Endothelial cell of umbilical vein (primary cell): ENCODE data around the gene SLC5A10. TPM values are rescaled to one million over a fixed set of nuclear protein-coding genes. Genes with fewer than 3 reads are reported as not detected.

Experiments used
- BruUV-seq: library from RNA; stranded (reverse); fragments of 400-500 nt; replicated peaks from 2 replicates; lab custom pipeline; 2021; lab: Mats Ljungman, UMichigan
- CTCF ChIA-PET: fragments of 300-600, 350-600 bp; sonication (Branson Sonifier 250); formaldehyde crosslinking; loops from one replicate; lab custom pipeline; 2021; ENCODE audit warnings: antibody characterized with exemption, inconsistent platforms; lab: Charles Lee
- POLR2A ChIA-PET: fragments of 300-600, 350-600 bp; sonication (Branson Sonifier 250); formaldehyde crosslinking; loops from one replicate; lab custom pipeline; 2021; ENCODE audit warnings: antibody characterized with exemption, inconsistent platforms; lab: Charles Lee
- DNase-seq: peaks from one replicate; pipeline ENCODE4 v3.0.0-alpha.2; 2011; ENCODE audit warnings: low read depth, low spot score
- FAIRE-seq: peaks from 2 replicates; lab custom pipeline; 2011; peaks lifted over from hg19 to GRCh38; lab: Jason Lieb, UNC
- H2AFZ ChIP-seq: 2 replicates; pipeline ENCODE4 v1.6.0; 2012; ENCODE audit warnings: low read depth, low read length, control low read depth, inconsistent platforms
- H3K27ac ChIP-seq: 2 replicates; pipeline ENCODE4 v1.5.1; 2011; ENCODE audit warnings: low read depth, mild to moderate bottlenecking, control low read depth, low read length, moderate library complexity; ENCODE audit not compliant: insufficient read depth
- H3K27me3 ChIP-seq, 2 experiments: 2 replicates each; pipeline versions ENCODE4 v1.6.0 to v1.6.1; 2011; ENCODE audit warnings: low read length in 2 of 2, mixed read lengths in 1 of 2; ENCODE audit not compliant: control insufficient read depth in 2 of 2, insufficient read depth in 2 of 2
- H3K36me3 ChIP-seq, 2 experiments: 2 replicates in 1 of 2; 3 replicates in 1 of 2; pipeline ENCODE4 v1.5.1; 2011; ENCODE audit warnings: low read length in 2 of 2, mild to moderate bottlenecking in 1 of 2, moderate library complexity in 1 of 2; ENCODE audit not compliant: control insufficient read depth in 2 of 2, insufficient read depth in 2 of 2; ENCODE audit errors: extremely low read depth in 1 of 2
- H3K4me1 ChIP-seq: 3 replicates; pipeline ENCODE4 v1.5.1; 2011; ENCODE audit warnings: mild to moderate bottlenecking, low read length; ENCODE audit not compliant: control insufficient read depth, insufficient read depth; ENCODE audit errors: extremely low read depth
- H3K4me2 ChIP-seq: 2 replicates; pipeline ENCODE4 v1.6.1; 2011; ENCODE audit warnings: low read length, control low read depth, mixed read lengths; ENCODE audit not compliant: insufficient read depth
- H3K4me3 ChIP-seq, 3 experiments: fragments of 200-600 bp in 1 of 3; sonication (generic), shearing (Covaris generic) in 1 of 3; replicated peaks in 1 of 3; 2 replicates each; pipeline ENCODE4 v1.5.1; 2011 to 2016; ENCODE audit warnings: control low read depth in 3 of 3, low read length in 3 of 3, mild to moderate bottlenecking in 2 of 3, inconsistent platforms in 1 of 3, low read depth in 1 of 3, moderate library complexity in 1 of 3; ENCODE audit not compliant: insufficient read depth in 1 of 3
- H3K79me2 ChIP-seq: 2 replicates; pipeline ENCODE4 v1.6.0; 2012; ENCODE audit warnings: low read length, inconsistent platforms; ENCODE audit not compliant: control insufficient read depth, insufficient read depth
- H3K9ac ChIP-seq: replicated peaks from 2 replicates; pipeline ENCODE3; 2011; ENCODE audit warnings: low read length, control low read depth; ENCODE audit not compliant: insufficient read depth; ENCODE audit errors: extremely low read depth
- H3K9me1 ChIP-seq: replicated peaks from 3 replicates; pipeline ENCODE4 v1.6.0; 2011; ENCODE audit warnings: mild to moderate bottlenecking, low read length; ENCODE audit not compliant: control insufficient read depth, insufficient read depth; ENCODE audit errors: extremely low read depth
- H3K9me3 ChIP-seq: replicated peaks from 2 replicates; pipeline ENCODE4 v1.5.1; 2012; ENCODE audit warnings: low read length, inconsistent platforms; ENCODE audit not compliant: control insufficient read depth, insufficient read depth
- H4K20me1 ChIP-seq: replicated peaks from 2 replicates; pipeline ENCODE3; 2011; ENCODE audit warnings: mild to moderate bottlenecking, low read length; ENCODE audit not compliant: control insufficient read depth, insufficient read depth; ENCODE audit errors: extremely low read depth
- FOS ChIP-seq: IDR thresholded peaks from 2 replicates; pipeline ENCODE4 v1.6.1; 2011; ENCODE audit warnings: mild to moderate bottlenecking, low read length, moderate library complexity, borderline replicate concordance; ENCODE audit not compliant: insufficient read depth
- GATA2 ChIP-seq: IDR thresholded peaks from 2 replicates; pipeline ENCODE4 v1.7.0; 2011; ENCODE audit warnings: low read depth, mild to moderate bottlenecking, moderate library complexity, mixed read lengths, low read length; ENCODE audit not compliant: insufficient read length, insufficient read depth
- MAX ChIP-seq: IDR thresholded peaks from 2 replicates; pipeline ENCODE4 v1.6.1; 2011; ENCODE audit not compliant: insufficient read depth, insufficient read length
- MYC ChIP-seq: IDR thresholded peaks from one replicate; pipeline ENCODE4 v1.6.1; 2011; ENCODE audit warnings: mild to moderate bottlenecking, low read depth, low read length
- dilution Hi-C: fragments of 300-500 bp; cut with MboI; formaldehyde crosslinking; loops from one replicate; pipeline ENCODE4 v1.15.0; 2019; ENCODE audit warnings: low sequenced_read_pairs; ENCODE audit not compliant: extremely low pct_ligation_motif_present
- intact Hi-C: fragments of 100-400 bp; cut with micrococcal nuclease; formaldehyde crosslinking; loops from one replicate; pipeline ENCODE4 v1.10.0; 2022
- polyA plus RNA-seq, 4 experiments: library from polyadenylated mRNA; depleted of rRNA in 3 of 4; stranded (reverse) in 3 of 4; unstranded in 1 of 4; fragments of >200 nt; gene quantifications; 2 replicates each; pipeline versions ENCODE4 v1.2.1 to v1.2.3, GENCODE V29; 2011 to 2012; ENCODE audit warnings: missing spikeins in 1 of 4
- total RNA-seq: library from RNA; stranded (reverse); gene quantifications from 2 replicates; pipeline ENCODE4 v1.2.3, GENCODE V29; 2021

Gene SLC5A10
- total and polyA plus RNA-seq, 2 donors (not counting 3 experiments of a cell fraction or from before 2014, with no cell fraction given) = not detected

DNA sequence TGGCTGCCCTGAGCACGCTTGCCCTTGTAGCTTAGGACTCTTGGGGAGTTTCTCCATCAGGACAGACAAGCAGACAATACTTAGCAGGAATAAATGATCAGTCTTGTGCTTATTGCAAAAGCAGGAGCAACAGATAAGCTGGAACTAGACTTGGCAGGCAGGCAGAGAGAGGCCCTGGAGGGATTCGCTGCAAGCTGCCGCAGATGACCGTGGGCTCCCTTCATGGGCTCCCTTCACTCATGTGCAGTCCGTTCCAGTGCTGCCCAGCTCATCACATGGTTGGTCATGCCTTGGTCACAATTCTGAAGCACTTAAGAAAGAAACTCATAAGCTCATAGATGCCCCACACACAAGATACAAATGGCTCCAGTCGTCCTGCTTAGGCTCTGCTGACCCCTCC is 2.4 kb upstream of the SLC5A10 start:
- peaks cover 15 to 27% of the 10 kb centered on the region in 2 experiments for H3K27me3 ChIP-seq
- ChIA-PET POLR2A (no interaction called here), CTCF (interaction anchor here (0.9 to 2.1 kb wide), 2 partner anchors 11 to 324 kb away, joined by 3 to 11 read pairs; no protein-coding TSS in a partner anchor)
- H4K20me1 ChIP-seq = no peaks in the 10 kb centered on the region
- intact Hi-C loops (no loop called here), dilution Hi-C loops (no loop called here)
- H3K27ac ChIP-seq = no peak overlapping the region
- FAIRE-seq (no peak), DNase-seq (no peak)
- no peaks in the 10 kb centered on the region for H3K9me1 ChIP-seq
- no peaks in the 10 kb centered on the region for H3K36me3 ChIP-seq
- no peak overlapping the region for H3K4me2 ChIP-seq
- no peak overlapping the region for H3K9ac ChIP-seq
- H2AFZ ChIP-seq = no peak overlapping the region
- no peak for TF ChIP-seq MAX
- no peaks in the 10 kb centered on the region for H3K9me3 ChIP-seq
- H3K4me3 ChIP-seq = no peak overlapping the region
- BruUV-seq = no TSS peak
- H3K4me1 ChIP-seq = no peaks in the 10 kb centered on the region
- H3K79me2 ChIP-seq = no peaks in the 10 kb centered on the region

DNA sequence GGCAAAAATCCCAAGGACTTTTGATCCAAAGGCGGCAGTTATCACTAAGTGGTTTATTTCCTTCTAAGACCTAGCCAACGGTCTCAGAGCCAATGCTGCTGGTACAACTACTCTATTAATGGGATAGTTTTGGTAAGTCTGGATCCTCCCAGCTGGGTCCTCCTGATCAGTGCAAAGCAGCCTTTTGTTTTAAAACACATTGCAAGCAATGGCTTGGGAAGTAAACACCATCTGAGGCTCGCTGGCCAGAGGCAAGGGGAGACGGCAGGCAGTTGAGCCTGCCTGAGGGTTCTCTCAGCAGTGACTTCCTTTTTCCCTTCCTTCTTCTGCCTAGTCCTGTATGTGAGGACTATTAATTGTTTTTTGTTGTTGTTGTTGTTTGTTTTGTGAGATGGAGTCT is 1.6 kb upstream of the SLC5A10 start:
- POLR2A ChIA-PET = no interaction called here
- DNase-seq = no peak
- Histone ChIP-seq H3K9me3 (no peaks in the 10 kb centered on the region), H3K9me1 (no peaks in the 10 kb centered on the region), H2AFZ (no peak overlapping the region), H3K36me3 (no peaks in the 10 kb centered on the region), H3K27ac (no peak overlapping the region), H3K4me3 (no peak overlapping the region), H3K9ac (no peak overlapping the region), H3K27me3 (peaks cover 8 to 22% of the 10 kb centered on the region in 2 experiments), H3K79me2 (no peaks in the 10 kb centered on the region), H4K20me1 (no peaks in the 10 kb centered on the region), H3K4me1 (no peaks in the 10 kb centered on the region), H3K4me2 (no peak overlapping the region)
- CTCF ChIA-PET = interaction anchor here (2.1 kb wide), 1 partner anchor 11 kb away, joined by 11 read pairs; no protein-coding TSS in a partner anchor
- dilution Hi-C loops = no loop called here
- no TSS peak for BruUV-seq
- FAIRE-seq = no peak
- TF ChIP-seq MYC (no peak), FOS (no peak), GATA2 (no peak)
- intact Hi-C loops = no loop called here
